NCI-H1694 (cell line): ENCODE results near the gene UBQLN4.

Experiments
- DNase-seq: peaks from one replicate; lab custom pipeline; 2025; lab: John Stamatoyannopoulos, UW

Gene UBQLN4

DNA sequence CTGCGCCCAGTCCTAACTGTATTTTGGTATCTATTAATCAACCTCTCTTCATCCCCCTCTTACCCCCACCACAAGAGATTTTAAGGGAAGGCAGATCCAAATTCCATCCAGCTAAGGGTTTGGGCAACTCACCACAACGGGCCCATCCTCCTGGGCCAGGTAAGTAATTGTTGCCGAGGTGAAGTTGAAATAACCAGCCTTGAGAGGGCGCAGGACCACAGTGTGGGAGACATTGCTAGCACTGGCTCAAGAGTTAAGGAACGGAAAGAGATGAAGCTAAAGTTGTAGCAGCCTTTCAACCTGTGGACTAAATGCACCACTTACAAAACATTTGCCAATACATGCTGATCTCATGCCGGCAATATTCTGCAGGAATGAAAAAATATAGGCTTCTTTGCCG, 38.8 kb downstream of the UBQLN4 start:
- DNase-seq = no peak

DNA sequence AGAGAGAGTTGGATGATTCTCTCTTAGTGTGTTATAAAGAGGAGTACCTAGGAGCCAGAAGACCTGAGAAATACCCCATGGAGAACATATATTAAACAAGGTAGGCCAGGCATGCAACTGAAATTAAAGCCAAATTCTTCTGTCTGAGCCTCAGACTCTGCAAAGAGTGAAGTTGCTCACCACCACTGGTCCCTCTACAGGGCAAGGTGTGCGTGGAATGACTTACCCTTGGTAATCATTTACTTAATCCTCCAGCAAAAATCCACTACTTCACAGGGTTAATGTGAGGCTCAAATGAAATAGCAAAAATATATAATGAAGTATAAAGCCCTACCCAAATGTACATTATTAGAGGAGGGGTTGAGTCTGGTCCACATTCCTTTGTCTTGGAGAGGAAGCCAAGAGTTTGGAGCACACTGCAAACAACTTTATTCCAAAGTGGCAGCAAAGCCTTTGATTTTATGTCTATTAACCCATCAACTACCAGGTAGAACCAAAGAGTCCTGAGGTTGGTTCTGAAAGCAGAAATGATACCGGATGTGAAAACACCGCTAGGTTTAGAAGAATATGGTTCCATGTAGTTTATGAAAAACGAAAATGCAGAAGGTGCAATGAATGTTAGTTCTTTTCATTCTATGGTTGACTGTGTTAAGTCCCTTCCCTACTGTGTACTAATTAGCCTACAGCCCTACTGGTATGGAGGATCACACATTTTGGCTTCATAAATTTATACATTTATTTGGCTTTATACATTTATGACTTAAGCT, 41.4 kb downstream of the UBQLN4 start:
- no peak for DNase-seq

DNA sequence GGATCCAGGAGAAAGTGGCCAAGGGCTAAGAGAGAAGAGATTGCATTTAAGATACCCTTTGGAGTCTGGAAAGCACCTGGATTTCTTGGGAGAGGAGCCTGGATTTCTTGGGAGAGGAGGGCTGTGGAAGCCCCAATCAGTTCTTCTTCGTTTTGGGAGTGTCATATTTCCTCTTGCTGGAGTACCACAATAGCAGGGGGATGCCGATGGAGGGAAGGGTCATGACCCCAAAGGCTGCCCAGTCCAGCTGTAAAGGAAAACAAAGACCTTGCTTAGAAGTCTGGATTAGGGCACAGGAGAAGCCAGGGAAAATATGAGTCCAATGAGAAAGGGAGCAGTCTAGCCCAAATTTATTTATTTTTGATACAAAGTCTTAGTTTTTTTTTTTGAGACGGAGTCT, 44.2 kb downstream of the UBQLN4 start:
- DNase-seq = no peak

DNA sequence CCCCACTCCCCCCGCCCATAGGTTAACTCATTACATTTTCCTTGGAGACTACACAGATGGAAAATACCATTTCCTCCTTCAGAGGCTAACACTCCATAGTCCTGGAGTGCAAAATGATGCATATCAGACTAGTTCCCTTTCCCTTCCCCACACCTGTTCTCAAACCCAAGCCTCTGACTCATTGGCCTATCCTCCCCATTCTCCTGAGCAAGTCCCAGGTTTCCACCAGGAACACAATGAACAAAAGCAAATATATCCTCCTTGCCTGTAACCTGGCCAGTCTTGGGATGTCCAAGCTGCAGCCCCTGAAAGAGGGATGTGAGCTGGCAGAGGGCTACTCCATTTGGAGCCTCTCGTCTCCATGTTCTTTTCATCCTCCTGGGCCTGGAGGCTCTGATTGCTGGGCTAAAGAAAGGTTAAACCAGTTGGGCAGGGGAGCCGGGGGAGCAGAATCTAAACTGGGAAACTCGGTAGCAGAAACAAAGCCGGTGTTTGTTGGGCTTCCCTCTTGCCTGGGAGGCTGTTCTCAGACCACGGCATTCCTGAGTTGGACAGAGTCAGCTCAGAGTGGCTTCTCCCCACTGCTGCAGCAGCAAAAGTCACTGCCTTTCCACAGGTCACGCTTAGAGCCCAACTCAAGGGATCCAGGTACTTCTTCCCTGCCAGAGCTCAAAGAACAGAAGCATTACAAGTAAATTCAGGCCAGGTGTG, 46.8 kb downstream of the UBQLN4 start:
- DNase-seq = no peak

DNA sequence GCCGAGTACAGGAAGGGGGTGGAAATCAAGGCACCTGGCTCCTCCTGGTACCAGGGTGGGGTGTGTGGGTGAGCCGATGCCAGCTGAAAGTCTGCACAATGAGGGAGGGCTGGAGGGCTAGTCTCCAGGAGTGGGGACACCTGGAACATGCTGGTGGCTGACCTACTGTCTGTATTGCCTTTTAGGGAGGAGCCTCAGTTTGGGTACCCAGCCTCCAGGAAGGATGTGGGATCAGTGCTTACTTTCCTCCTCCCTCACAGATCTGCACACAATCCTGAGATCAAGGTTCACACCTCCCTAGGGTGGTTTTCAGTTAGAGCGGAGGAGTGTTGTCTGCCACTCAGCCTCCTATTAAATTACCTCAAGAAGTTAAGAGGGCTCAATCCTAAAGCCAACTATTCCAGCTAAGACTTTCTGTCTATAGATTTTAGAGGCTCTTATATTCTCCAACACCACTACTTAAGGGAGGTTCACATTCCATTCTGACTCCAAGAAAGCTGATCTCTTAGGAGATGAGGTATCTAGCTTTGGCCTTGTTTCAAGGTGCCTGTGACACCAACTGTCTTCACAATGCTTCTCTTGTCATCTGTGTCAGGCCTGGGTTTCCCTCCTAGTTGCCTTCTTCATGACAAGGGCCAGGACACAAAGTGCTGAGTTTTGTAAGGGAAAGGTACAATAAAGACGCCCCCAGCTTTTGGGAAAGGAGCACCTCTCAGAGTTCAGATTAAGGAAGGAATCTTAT, 48.6 kb downstream of the UBQLN4 start:
- DNase-seq = no peak

DNA sequence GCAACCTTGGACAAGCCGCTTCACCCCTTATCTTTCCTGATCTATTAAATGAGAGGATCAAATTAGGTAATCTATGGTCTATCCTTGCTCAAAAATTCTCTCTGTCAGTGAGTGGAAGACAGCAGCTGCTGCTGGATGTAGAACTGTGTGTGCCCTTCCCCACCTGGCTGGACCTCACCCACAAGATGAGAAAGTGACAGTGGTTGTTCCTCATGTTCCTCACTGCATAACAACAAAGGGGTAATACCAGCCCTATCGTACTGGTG, 49.7 kb downstream of the UBQLN4 start:
- no peak for DNase-seq

DNA sequence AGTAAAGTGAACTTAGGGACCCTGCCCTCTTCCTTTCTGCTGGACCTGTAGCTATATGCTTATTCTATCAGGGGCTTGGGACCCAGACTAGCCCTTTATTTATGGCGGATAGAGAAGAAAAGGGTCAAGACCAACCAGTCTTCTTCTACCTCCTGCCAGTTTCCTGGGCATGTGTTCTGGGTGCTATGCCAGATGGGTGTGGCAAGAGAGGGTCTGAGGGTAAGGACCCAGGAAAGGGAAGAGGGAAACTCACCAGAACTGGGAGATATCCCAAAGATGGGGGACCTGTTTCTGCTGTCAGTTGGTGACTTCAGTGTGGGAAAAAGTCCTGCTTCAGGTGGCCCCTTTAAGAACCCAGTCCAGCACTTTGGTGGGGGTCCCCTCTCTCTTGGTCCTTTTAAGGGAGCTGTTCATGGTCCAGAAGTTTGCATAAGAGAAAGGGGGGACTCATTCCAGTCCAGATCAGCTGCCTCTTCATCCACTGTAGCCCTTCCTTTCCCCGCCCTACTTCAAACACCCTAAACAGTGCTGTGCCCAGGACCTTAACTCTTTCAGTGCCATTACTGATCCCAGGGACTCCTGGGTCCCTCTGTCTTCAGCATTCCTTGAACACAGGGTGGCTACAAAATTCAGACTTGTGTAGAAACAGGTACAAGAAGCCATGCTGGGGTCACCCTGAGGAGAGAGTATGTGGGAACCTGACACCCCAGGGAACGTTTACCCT, 51.2 kb downstream of the UBQLN4 start:
- DNase-seq = no peak

DNA sequence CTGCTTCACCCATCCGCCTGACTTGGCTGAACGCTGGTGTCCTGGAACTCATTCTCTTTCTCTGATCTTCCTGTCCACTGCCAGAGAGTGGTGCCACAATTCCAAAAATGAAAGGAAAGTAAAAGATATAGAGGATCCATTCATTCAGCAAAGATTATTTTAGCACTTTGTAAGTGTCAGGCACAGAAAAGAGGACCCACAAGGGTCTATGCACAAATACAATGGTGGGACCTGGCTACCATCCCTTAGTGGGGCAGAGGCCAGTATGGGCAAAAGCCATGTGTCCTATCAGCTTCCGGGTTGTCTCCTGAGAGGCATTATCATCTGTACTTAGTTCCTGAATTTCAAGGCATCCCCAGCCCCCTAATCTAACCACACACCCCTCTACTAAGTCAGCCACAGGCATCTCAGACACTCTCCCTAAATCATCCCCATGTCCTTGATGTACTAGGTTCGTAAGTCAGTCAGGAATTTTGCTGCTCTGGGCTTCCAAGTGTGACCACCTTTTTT, 51.9 kb downstream of the UBQLN4 start:
- DNase-seq = no peak

DNA sequence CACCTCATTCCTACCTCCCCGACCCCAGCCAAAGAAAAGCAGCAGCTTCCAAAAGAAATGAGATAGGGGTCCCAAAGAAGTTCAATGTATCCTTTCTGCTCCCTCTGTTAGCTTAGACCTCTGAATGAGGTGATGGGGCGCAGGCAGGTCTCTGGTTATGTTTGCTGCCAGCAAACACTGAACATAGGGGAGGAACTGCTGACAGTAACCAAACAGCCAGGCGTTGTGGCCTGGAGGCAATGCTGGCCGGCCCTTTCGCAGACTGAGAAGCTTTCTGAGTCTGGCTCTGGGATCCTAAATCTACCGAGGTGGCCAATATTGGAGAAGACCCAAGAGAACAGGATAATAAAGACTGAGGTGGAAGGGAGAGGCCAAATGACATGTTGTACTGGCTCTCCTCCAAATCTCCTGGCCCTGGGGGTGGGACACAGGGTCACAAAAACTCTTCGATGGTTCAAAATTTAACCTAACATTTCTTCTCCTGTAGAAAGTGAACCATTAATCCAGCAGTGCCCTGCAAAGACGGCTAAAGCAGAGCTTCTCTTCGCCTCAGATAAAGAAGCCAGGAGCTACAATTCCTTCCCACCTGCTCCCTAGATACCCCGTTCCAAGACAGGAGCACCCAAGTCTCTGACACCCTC, 52.5 kb downstream of the UBQLN4 start:
- no peak for DNase-seq

DNA sequence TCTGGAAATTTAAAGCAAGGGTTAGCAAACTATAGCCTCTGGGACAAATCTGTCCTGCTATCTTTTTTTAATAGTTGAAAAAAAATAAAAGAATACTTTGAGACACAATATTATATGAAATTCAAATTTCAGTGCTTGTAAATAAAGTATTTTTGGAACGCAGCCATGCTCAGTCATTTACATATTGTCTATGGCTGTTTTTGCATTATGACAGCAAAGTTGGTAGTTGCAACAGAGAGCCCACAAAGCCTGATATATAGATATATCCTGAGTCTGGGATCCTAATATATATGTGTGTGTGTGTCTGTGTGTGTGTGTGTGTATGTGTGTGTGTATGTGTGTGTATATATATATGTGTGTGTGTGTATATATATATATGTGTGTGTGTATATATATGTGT, 53.6 kb downstream of the UBQLN4 start:
- DNase-seq = no peak

DNA sequence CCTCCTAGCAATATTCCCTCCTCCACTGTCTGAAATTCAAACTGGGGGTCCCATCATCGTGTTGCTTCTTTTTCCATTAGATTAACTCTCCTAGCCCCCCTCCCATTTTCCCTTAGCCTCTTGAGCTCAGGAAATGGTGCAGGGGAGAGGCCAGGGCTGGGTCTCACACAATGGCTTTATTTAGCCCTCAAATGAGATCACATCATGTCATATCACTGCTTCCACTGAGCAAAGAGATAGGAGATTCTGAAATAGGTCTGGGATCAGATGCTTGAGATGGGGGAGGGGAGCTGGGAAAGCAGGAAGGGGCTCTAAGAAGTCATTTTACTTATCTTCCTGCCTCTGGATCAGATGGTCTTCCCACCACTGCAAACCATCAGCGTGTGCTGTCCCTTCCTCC, 57.4 kb downstream of the UBQLN4 start:
- no peak for DNase-seq

DNA sequence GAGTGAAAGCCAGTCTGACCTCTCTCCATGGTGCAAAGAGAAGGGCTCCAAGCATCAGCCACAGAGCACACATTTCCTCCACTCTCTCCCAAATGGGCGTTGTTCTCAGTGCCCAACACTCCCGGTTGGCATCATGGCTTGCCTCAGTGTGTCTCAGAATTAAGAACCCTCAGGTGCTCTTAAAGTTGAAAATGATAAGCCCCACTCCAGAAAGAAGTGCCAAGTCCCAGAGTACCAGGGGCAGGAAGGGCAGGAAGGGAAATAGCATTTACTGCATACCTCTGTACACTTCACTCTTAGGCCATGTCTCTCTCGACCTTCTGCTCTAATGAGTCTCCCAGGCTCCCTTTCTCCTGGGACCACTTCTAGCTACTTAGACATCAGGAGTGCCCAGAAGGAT, 60.0 kb downstream of the UBQLN4 start:
- DNase-seq = no peak

DNA sequence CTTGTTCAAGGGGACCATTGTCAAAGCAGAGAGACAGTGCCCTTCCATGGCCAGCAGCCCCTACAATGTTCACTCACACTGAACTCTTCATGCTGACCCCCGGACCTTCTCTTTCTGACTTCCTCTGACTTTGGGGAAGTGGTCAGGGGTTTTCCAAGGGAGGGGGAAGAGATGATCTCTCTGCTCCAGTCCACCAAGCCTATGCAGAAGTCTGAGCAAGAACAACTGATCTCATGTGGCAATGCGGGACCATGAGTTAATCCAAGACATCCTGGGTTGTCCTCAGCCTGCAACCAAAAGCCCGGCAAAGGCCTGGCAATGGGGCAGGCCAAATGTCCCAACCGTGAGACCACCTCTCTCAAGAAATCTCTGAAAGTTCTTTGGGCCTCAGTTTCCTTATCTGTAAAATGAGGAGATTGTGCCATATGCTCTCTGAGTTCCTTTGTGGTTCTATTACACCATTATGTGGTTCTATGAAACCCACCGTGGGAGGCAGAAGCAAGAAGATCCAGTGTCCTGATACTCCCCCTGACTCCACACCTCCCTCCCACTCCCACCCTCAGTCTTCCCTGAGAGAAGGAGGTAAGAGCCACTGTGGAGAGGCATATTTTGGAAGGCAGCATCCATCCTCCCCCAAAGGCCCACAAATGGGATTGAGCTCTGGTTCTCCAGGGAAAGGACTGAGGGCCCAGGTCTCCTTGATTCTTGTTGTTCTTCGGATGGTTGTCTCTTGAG, 63.4 kb downstream of the UBQLN4 start:
- DNase-seq = no peak

DNA sequence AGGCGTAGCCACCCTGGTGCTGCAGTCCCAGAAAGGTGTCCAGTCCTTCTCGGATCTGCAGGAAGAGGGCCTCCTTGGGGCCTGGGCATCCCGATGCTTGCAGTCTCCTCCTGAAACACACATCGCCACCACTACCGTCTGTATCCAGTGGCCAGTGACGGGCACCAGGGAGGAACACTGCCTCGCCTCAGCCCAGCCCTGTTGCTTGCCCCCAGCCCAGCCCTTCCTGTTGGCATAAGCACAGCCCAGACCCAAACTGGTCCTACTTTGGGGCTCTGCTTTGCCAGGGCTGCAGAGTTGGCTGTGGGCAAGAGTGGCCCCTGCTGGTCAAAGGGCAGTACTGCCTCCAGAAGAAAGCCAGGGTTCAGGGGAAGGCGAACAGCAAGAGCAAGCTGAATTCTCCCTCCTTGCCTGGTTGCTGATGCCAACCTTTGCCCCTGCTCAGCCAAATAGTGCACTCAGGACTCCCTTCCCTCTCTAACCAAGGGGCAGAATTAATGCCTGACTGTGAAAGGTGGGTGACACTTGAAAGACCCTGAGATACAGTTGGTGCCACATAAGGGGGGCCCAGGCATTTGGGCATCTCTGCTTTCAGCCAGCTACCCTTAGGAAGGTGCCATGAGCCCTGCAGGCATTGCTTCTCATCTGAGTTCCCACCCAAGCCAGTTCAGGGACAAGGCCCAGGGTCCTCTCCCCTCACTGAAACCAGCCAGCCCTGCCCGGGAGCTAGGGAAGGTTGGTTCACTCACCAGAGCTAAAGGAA, 64.2 kb downstream of the UBQLN4 start:
- peak; percentile 90 for DNase-seq
